Neural progenitor cell (in vitro differentiated cells): Measurements from ENCODE around the gene PIK3CB. TPM values are rescaled to one million over a fixed set of nuclear protein-coding genes. Genes with fewer than 3 reads are reported as not detected.
"Not testable (repeated sequence)": the region's sequence is repeated elsewhere in the genome, so short reads cannot be mapped to it uniquely, and the experiment has no call there.

Source experiments
- DNase-seq: peaks from one replicate; pipeline ENCODE4 v3.0.0-alpha.2; 2016; ENCODE audit warnings: low spot score
- H2AFZ ChIP-seq: fragments of 200-600 bp; sonication (generic); replicated peaks from 2 replicates; pipeline ENCODE4 v1.6.1; 2016; ENCODE audit warnings: antibody characterized with exemption
- H3F3A ChIP-seq: fragments of 200-600 bp; sonication (generic); 2 replicates; pipeline ENCODE4 v1.6.1; 2016; ENCODE audit warnings: antibody characterized with exemption, low read depth
- H3K27ac ChIP-seq: fragments of 200-600 bp; sonication (generic); 2 replicates; pipeline ENCODE4 v1.5.1; 2016; ENCODE audit warnings: mild to moderate bottlenecking
- H3K27me3 ChIP-seq: fragments of 200-600 bp; sonication (generic); 2 replicates; pipeline ENCODE4 v1.6.1; 2016; ENCODE audit warnings: mild to moderate bottlenecking, moderate library complexity
- H3K36me3 ChIP-seq: fragments of 200-600 bp; sonication (generic); 2 replicates; pipeline ENCODE4 v1.5.1; 2016
- H3K4me1 ChIP-seq: fragments of 200-600 bp; sonication (generic); 2 replicates; pipeline ENCODE4 v1.6.1; 2016; ENCODE audit warnings: mixed run types
- H3K4me2 ChIP-seq: fragments of 200-600 bp; sonication (generic); 2 replicates; pipeline ENCODE4 v1.6.1; 2016
- H3K4me3 ChIP-seq: fragments of 200-600 bp; sonication (generic); 2 replicates; pipeline ENCODE4 v1.5.1; 2016
- H3K79me2 ChIP-seq: fragments of 200-600 bp; sonication (generic); 2 replicates; pipeline ENCODE4 v1.6.1; 2016; ENCODE audit warnings: low read depth
- H3K9ac ChIP-seq: fragments of 200-600 bp; sonication (generic); 2 replicates; pipeline ENCODE4 v1.6.1; 2016
- H3K9me3 ChIP-seq: fragments of 200-600 bp; sonication (generic); 2 replicates; pipeline ENCODE4 v1.5.1; 2016; ENCODE audit warnings: low read depth
- H4K20me1 ChIP-seq: fragments of 200-600 bp; sonication (generic); 2 replicates; pipeline ENCODE4 v1.6.1; 2016; ENCODE audit warnings: low read depth
- H3K27ac Mint-ChIP-seq: 3 replicates; pipeline ENCODE4 v1.8.0; 2021; ENCODE audit warnings: mixed read lengths
- H3K27me3 Mint-ChIP-seq: 2 replicates; pipeline ENCODE4 v1.8.0; 2022; ENCODE audit warnings: low read depth, mild to moderate bottlenecking, inconsistent platforms, moderate library complexity, mixed read lengths; ENCODE audit not compliant: insufficient read depth
- H3K36me3 Mint-ChIP-seq: 3 replicates; pipeline ENCODE4 v1.8.0; 2021; ENCODE audit warnings: mixed read lengths
- H3K4me1 Mint-ChIP-seq: 3 replicates; pipeline ENCODE4 v1.8.0; 2021; ENCODE audit warnings: mixed read lengths
- H3K4me3 Mint-ChIP-seq: 3 replicates; pipeline ENCODE4 v1.8.0; 2021; ENCODE audit warnings: mild to moderate bottlenecking, moderate library complexity, mixed read lengths
- H3K9me3 Mint-ChIP-seq: 3 replicates; pipeline ENCODE4 v1.8.0; 2020; ENCODE audit warnings: mixed read lengths
- EZH2 ChIP-seq: fragments of 200-600 bp; sonication (generic); IDR thresholded peaks from 2 replicates; pipeline ENCODE4 v1.6.1; 2017; ENCODE audit warnings: antibody characterized with exemption, mild to moderate bottlenecking, moderate library complexity
- EZH2phosphoT487 ChIP-seq: fragments of 200-600 bp; sonication (generic); IDR thresholded peaks from 2 replicates; pipeline ENCODE4 v1.6.1; 2017; ENCODE audit warnings: antibody characterized with exemption
- total RNA-seq: library from RNA; depleted of rRNA; stranded (reverse); fragments of >200 nt; gene quantifications from 2 replicates; pipeline ENCODE4 v1.2.3, GENCODE V29; 2015; ENCODE audit warnings: low replicate concordance
- TF ChIP-seq, protein P1 (sequence below): fragments of 200-600 bp; sonication (generic); IDR thresholded peaks from 2 replicates; pipeline ENCODE4 v1.5.1; 2017; ENCODE audit warnings: antibody characterized with exemption, mild to moderate bottlenecking

PIK3CB gene
- total RNA-seq, 1 donor from 2014 or later, result 17.7 TPM

DNA sequence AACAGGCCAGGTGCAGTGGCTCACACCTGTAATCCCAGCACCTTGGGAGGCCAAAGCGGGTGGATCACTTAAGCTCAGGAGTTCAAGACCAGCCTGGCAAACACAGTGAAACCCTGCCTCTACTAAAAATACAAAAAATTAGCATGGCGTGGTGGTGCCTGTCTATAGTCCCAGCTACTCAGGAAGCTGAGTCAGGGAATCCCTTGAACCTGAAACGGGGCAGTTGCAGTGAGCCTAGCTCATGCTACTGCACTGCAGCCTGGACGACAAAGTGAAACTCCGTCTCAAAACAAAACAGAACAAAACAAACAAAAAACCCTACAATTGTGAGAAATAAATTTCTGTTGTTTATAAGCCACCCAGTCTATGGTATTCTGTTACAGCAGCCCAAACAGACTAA lies 94.7 kb downstream of the PIK3CB start:
- Mint-ChIP-seq H3K27me3 (peaks cover 6% of the 10 kb centered on the region), H3K4me3 (no peak overlapping the region), H3K27ac (no peak overlapping the region), H3K36me3 (peaks cover 11% of the 10 kb centered on the region), H3K9me3 (no peaks in the 10 kb centered on the region), H3K4me1 (no peaks in the 10 kb centered on the region)
- Histone ChIP-seq H3F3A (no peaks in the 10 kb centered on the region), H3K9me3 (no peaks in the 10 kb centered on the region), H3K9ac (no peak overlapping the region), H3K4me1 (no peaks in the 10 kb centered on the region), H3K79me2 (no peaks in the 10 kb centered on the region), H3K4me2 (no peak overlapping the region), H4K20me1 (no peaks in the 10 kb centered on the region), H3K36me3 (no peaks in the 10 kb centered on the region), H3K27ac (no peak overlapping the region), H3K27me3 (no peaks in the 10 kb centered on the region), H3K4me3 (no peak overlapping the region), H2AFZ (no peak overlapping the region)
- TF ChIP-seq EZH2phosphoT487 (no peak), EZH2 (no peak)
- TF ChIP-seq, protein P1, sequence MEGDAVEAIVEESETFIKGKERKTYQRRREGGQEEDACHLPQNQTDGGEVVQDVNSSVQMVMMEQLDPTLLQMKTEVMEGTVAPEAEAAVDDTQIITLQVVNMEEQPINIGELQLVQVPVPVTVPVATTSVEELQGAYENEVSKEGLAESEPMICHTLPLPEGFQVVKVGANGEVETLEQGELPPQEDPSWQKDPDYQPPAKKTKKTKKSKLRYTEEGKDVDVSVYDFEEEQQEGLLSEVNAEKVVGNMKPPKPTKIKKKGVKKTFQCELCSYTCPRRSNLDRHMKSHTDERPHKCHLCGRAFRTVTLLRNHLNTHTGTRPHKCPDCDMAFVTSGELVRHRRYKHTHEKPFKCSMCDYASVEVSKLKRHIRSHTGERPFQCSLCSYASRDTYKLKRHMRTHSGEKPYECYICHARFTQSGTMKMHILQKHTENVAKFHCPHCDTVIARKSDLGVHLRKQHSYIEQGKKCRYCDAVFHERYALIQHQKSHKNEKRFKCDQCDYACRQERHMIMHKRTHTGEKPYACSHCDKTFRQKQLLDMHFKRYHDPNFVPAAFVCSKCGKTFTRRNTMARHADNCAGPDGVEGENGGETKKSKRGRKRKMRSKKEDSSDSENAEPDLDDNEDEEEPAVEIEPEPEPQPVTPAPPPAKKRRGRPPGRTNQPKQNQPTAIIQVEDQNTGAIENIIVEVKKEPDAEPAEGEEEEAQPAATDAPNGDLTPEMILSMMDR, result no peak
- no peak for DNase-seq

DNA sequence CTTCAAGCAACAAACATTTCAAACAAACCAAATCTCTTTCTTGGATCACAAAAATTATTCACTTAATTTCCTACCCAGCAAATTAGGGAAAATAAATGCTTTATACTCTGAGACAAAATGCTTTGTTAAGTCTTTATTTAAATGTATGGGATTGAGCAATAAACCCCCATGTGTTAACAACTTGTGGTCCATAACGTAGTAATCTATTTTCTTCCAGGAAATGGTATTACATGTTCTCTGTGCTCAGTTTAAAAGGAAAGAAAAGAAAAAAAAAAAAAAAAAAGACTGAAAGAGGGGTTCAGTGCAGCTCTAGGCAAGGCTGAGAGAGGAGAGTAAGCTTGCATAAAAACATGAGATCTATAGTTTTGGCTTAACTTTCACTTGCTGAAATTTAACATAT lies 102.3 kb downstream of the PIK3CB start:
- no peaks in the 10 kb centered on the region for H3K27me3 ChIP-seq
- no peak overlapping the region for H3K27ac ChIP-seq
- no peak overlapping the region for H3K27ac Mint-ChIP-seq
- H3K9me3 ChIP-seq, result no peaks in the 10 kb centered on the region
- peaks cover 4% of the 10 kb centered on the region for H3K36me3 Mint-ChIP-seq
- peaks cover under 1% of the 10 kb centered on the region for H3K4me1 Mint-ChIP-seq
- no peak overlapping the region for H3K4me3 Mint-ChIP-seq
- H3K9ac ChIP-seq, result no peak overlapping the region
- H3K36me3 ChIP-seq, result peaks cover 11% of the 10 kb centered on the region
- H3K79me2 ChIP-seq, result no peaks in the 10 kb centered on the region
- no peak overlapping the region for H3K4me2 ChIP-seq
- H3K4me3 ChIP-seq, result no peak overlapping the region
- no peaks in the 10 kb centered on the region for H4K20me1 ChIP-seq
- no peaks in the 10 kb centered on the region for H3K27me3 Mint-ChIP-seq
- H3K4me1 ChIP-seq, result no peaks in the 10 kb centered on the region
- H3K9me3 Mint-ChIP-seq, result no peaks in the 10 kb centered on the region
- no peak overlapping the region for H2AFZ ChIP-seq
- TF ChIP-seq EZH2phosphoT487 (no peak), EZH2 (no peak)
- TF ChIP-seq, protein P1, result no peak
- DNase-seq, result no peak
- no peaks in the 10 kb centered on the region for H3F3A ChIP-seq

DNA sequence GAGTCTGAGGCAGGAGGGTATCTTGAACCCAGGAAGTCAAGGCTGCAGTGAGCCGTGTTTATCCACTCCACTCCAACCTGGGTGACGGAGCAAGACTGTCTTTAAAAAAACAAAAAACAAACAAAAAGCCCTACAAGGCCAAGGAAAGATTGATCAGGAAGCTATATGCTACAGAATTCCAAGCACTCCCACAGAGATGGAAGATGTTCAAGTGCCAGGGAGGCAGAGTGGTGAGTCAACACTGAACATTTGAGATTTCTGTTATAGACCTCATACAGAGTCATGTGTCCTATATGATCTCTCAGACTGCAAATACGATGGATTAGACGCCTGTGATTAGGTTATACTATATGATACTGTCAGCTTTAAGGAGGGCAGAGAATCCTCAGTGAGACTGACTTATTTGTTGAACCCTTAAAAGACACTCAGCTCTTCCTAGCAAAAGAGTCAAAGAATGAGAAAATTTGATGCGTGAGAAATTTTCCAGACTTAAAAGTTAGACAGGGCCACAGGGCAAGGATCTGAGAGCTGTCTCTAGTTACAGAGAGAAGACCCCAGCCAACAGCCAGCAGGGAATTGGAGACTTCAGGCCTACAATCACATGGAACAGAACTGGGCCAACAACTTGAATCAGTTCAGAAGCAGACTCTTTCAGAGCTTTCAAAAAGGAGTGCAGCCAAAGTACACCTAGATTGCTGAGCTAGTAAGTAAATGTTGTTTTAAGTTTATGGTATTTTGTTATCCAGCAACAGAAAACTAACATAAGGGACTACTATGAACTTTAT lies 107.6 kb downstream of the PIK3CB start:
- Mint-ChIP-seq H3K27me3 (no peaks in the 10 kb centered on the region), H3K9me3 (no peaks in the 10 kb centered on the region), H3K27ac (no peak overlapping the region), H3K4me1 (peaks cover 39% of the 10 kb centered on the region), H3K4me3 (no peak overlapping the region), H3K36me3 (peaks cover 6% of the 10 kb centered on the region)
- TF ChIP-seq, protein P1, result no peak
- peaks cover 5% of the 10 kb centered on the region for H3F3A ChIP-seq
- no peak overlapping the region for H2AFZ ChIP-seq
- H3K36me3 ChIP-seq, result peaks cover under 1% of the 10 kb centered on the region
- H3K9ac ChIP-seq, result no peak overlapping the region
- no peaks in the 10 kb centered on the region for H3K27me3 ChIP-seq
- no peaks in the 10 kb centered on the region for H3K79me2 ChIP-seq
- H3K4me1 ChIP-seq, result peaks cover 12% of the 10 kb centered on the region
- DNase-seq, result no peak
- H3K9me3 ChIP-seq, result no peaks in the 10 kb centered on the region
- no peak overlapping the region for H3K4me3 ChIP-seq
- no peak overlapping the region for H3K4me2 ChIP-seq
- peaks cover 2% of the 10 kb centered on the region for H4K20me1 ChIP-seq
- no peak overlapping the region for H3K27ac ChIP-seq

DNA sequence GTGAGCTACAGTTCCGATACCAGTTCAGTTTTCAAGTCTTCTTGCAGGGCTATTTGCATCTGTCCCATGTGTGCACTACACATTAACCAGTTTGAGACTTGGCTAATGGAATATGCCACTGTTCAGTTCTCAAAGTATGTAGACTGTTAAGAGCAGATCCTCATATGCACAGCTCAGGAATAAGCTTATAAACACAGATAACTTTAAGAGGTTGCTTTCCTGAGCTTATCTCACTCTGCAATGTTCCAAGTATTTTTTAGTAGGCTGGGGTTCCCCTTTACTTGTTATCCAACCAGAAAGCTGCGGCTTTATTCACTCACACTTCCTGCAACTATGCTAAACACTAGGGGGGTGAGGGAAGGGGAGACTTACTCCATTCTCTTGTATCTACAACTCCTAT lies 108.7 kb downstream of the PIK3CB start:
- H3K27me3 Mint-ChIP-seq, H4K20me1 ChIP-seq, DNase-seq, H3K79me2 ChIP-seq, H3K9me3 Mint-ChIP-seq, H3K9me3 ChIP-seq, H2AFZ ChIP-seq, H3K9ac ChIP-seq, H3F3A ChIP-seq, H3K36me3 ChIP-seq, H3K4me2 ChIP-seq, H3K4me3 Mint-ChIP-seq, H3K36me3 Mint-ChIP-seq, H3K27me3 ChIP-seq, H3K4me3 ChIP-seq, H3K27ac ChIP-seq: not testable (repeated sequence)
- Mint-ChIP-seq H3K27ac (peak overlapping the region; percentile 35), H3K4me1 (peaks cover 39% of the 10 kb centered on the region)
- peaks cover 12% of the 10 kb centered on the region for H3K4me1 ChIP-seq
